ENCODE results near the gene RUFY4.

The RUFY4 gene

GRCh38 chr2:218024871-218025270 lies 44.2 kb upstream of the RUFY4 start:
- Histone ChIP-seq H3K27ac (ENCODE audit: low read depth, low read length) (no peak overlapping the region), H3K4me3 (ENCODE audit: low read depth in 1 of 2, low read length in 2 of 2) (no peak overlapping the region), H3K27me3 (ENCODE audit: control insufficient read depth in 1 of 2, insufficient read depth in 2 of 2, low read length in 2 of 2) (no peaks in the 10 kb centered on the region), H3K36me3 (ENCODE audit: control insufficient read depth in 1 of 2, insufficient read depth in 2 of 2, low read length in 2 of 2) (no peaks in the 10 kb centered on the region), H3K9ac (ENCODE audit: low read depth in 1 of 2, low read length in 2 of 2) (no peak overlapping the region), H3K9me3 (ENCODE audit: control insufficient read depth in 1 of 2, low read length in 2 of 2) (no peaks in the 10 kb centered on the region), H3K4me1 (ENCODE audit: control insufficient read depth in 1 of 2, insufficient read depth in 2 of 2, low read length in 2 of 2) (no peaks in the 10 kb centered on the region)

- H3K4me3 ChIP-seq (ENCODE audit: low read depth in 1 of 2, low read length in 2 of 2) = no peak overlapping the region
- H3K9ac ChIP-seq (ENCODE audit: low read depth in 1 of 2, low read length in 2 of 2) = no peak overlapping the region
- H3K4me1 ChIP-seq (ENCODE audit: control insufficient read depth in 1 of 2, insufficient read depth in 2 of 2, low read length in 2 of 2) = no peaks in the 10 kb centered on the region
- no peak overlapping the region for H3K27ac ChIP-seq (ENCODE audit: low read depth, low read length)
- H3K36me3 ChIP-seq (ENCODE audit: control insufficient read depth in 1 of 2, insufficient read depth in 2 of 2, low read length in 2 of 2) = no peaks in the 10 kb centered on the region
- H3K9me3 ChIP-seq (ENCODE audit: control insufficient read depth in 1 of 2, low read length in 2 of 2) = no peaks in the 10 kb centered on the region
- no peaks in the 10 kb centered on the region for H3K27me3 ChIP-seq (ENCODE audit: control insufficient read depth in 1 of 2, insufficient read depth in 2 of 2, low read length in 2 of 2)
These were observed 42.8 kb upstream of the RUFY4 start for GRCh38 chr2:218026244-218026643.

GRCh38 chr2:218026676-218027425 lies 42.2 kb upstream of the RUFY4 start:
- Histone ChIP-seq H3K36me3 (ENCODE audit: control insufficient read depth in 1 of 2, insufficient read depth in 2 of 2, low read length in 2 of 2) (no peaks in the 10 kb centered on the region), H3K9me3 (ENCODE audit: control insufficient read depth in 1 of 2, low read length in 2 of 2) (no peaks in the 10 kb centered on the region), H3K4me1 (ENCODE audit: control insufficient read depth in 1 of 2, insufficient read depth in 2 of 2, low read length in 2 of 2) (no peaks in the 10 kb centered on the region), H3K9ac (ENCODE audit: low read depth in 1 of 2, low read length in 2 of 2) (no peak overlapping the region), H3K27me3 (ENCODE audit: control insufficient read depth in 1 of 2, insufficient read depth in 2 of 2, low read length in 2 of 2) (no peaks in the 10 kb centered on the region), H3K27ac (ENCODE audit: low read depth, low read length) (no peak overlapping the region), H3K4me3 (ENCODE audit: low read depth in 1 of 2, low read length in 2 of 2) (no peak overlapping the region)

GRCh38 chr2:218027426-218028188 lies 41.4 kb upstream of the RUFY4 start:
- H3K9me3 ChIP-seq (ENCODE audit: control insufficient read depth in 1 of 2, low read length in 2 of 2) = no peaks in the 10 kb centered on the region
- H3K4me3 ChIP-seq (ENCODE audit: low read depth in 1 of 2, low read length in 2 of 2) = no peak overlapping the region
- H3K36me3 ChIP-seq (ENCODE audit: control insufficient read depth in 1 of 2, insufficient read depth in 2 of 2, low read length in 2 of 2) = no peaks in the 10 kb centered on the region
- H3K27ac ChIP-seq (ENCODE audit: low read depth, low read length) = no peak overlapping the region
- H3K4me1 ChIP-seq (ENCODE audit: control insufficient read depth in 1 of 2, insufficient read depth in 2 of 2, low read length in 2 of 2) = no peaks in the 10 kb centered on the region
- no peak overlapping the region for H3K9ac ChIP-seq (ENCODE audit: low read depth in 1 of 2, low read length in 2 of 2)
- no peaks in the 10 kb centered on the region for H3K27me3 ChIP-seq (ENCODE audit: control insufficient read depth in 1 of 2, insufficient read depth in 2 of 2, low read length in 2 of 2)

GRCh38 chr2:218028189-218028495 lies 40.9 kb upstream of the RUFY4 start:
- H3K9me3 ChIP-seq (ENCODE audit: control insufficient read depth in 1 of 2, low read length in 2 of 2) = no peaks in the 10 kb centered on the region
- no peaks in the 10 kb centered on the region for H3K4me1 ChIP-seq (ENCODE audit: control insufficient read depth in 1 of 2, insufficient read depth in 2 of 2, low read length in 2 of 2)
- H3K27ac ChIP-seq (ENCODE audit: low read depth, low read length) = no peak overlapping the region
- H3K9ac ChIP-seq (ENCODE audit: low read depth in 1 of 2, low read length in 2 of 2) = no peak overlapping the region
- no peaks in the 10 kb centered on the region for H3K27me3 ChIP-seq (ENCODE audit: control insufficient read depth in 1 of 2, insufficient read depth in 2 of 2, low read length in 2 of 2)
- no peaks in the 10 kb centered on the region for H3K36me3 ChIP-seq (ENCODE audit: control insufficient read depth in 1 of 2, insufficient read depth in 2 of 2, low read length in 2 of 2)
- no peak overlapping the region for H3K4me3 ChIP-seq (ENCODE audit: low read depth in 1 of 2, low read length in 2 of 2)

GRCh38 chr2:218028562-218029348 lies 40.3 kb upstream of the RUFY4 start:
- no peaks in the 10 kb centered on the region for H3K9me3 ChIP-seq (ENCODE audit: control insufficient read depth in 1 of 2, low read length in 2 of 2)
- H3K4me3 ChIP-seq (ENCODE audit: low read depth in 1 of 2, low read length in 2 of 2) = no peak overlapping the region
- no peaks in the 10 kb centered on the region for H3K27me3 ChIP-seq (ENCODE audit: control insufficient read depth in 1 of 2, insufficient read depth in 2 of 2, low read length in 2 of 2)
- no peaks in the 10 kb centered on the region for H3K4me1 ChIP-seq (ENCODE audit: control insufficient read depth in 1 of 2, insufficient read depth in 2 of 2, low read length in 2 of 2)
- H3K36me3 ChIP-seq (ENCODE audit: control insufficient read depth in 1 of 2, insufficient read depth in 2 of 2, low read length in 2 of 2) = no peaks in the 10 kb centered on the region
- no peak overlapping the region for H3K9ac ChIP-seq (ENCODE audit: low read depth in 1 of 2, low read length in 2 of 2)
- no peak overlapping the region for H3K27ac ChIP-seq (ENCODE audit: low read depth, low read length)

- Histone ChIP-seq H3K9ac (ENCODE audit: low read depth in 1 of 2, low read length in 2 of 2) (no peak overlapping the region), H3K36me3 (ENCODE audit: control insufficient read depth in 1 of 2, insufficient read depth in 2 of 2, low read length in 2 of 2) (no peaks in the 10 kb centered on the region), H3K27me3 (ENCODE audit: control insufficient read depth in 1 of 2, insufficient read depth in 2 of 2, low read length in 2 of 2) (peaks cover 0 to 3% of the 10 kb centered on the region in 2 donors), H3K9me3 (ENCODE audit: control insufficient read depth in 1 of 2, low read length in 2 of 2) (no peaks in the 10 kb centered on the region), H3K4me3 (ENCODE audit: low read depth in 1 of 2, low read length in 2 of 2) (no peak overlapping the region), H3K4me1 (ENCODE audit: control insufficient read depth in 1 of 2, insufficient read depth in 2 of 2, low read length in 2 of 2) (no peaks in the 10 kb centered on the region), H3K27ac (ENCODE audit: low read depth, low read length) (no peak overlapping the region)
These were observed 39.4 kb upstream of the RUFY4 start for GRCh38 chr2:218029366-218030360.

GRCh38 chr2:218030409-218031195 lies 38.5 kb upstream of the RUFY4 start:
- Histone ChIP-seq H3K27me3 (ENCODE audit: control insufficient read depth in 1 of 2, insufficient read depth in 2 of 2, low read length in 2 of 2) (peaks cover 0 to 3% of the 10 kb centered on the region in 2 donors), H3K4me1 (ENCODE audit: control insufficient read depth in 1 of 2, insufficient read depth in 2 of 2, low read length in 2 of 2) (no peaks in the 10 kb centered on the region), H3K4me3 (ENCODE audit: low read depth in 1 of 2, low read length in 2 of 2) (no peak overlapping the region), H3K9ac (ENCODE audit: low read depth in 1 of 2, low read length in 2 of 2) (no peak overlapping the region), H3K27ac (ENCODE audit: low read depth, low read length) (no peak overlapping the region), H3K36me3 (ENCODE audit: control insufficient read depth in 1 of 2, insufficient read depth in 2 of 2, low read length in 2 of 2) (no peaks in the 10 kb centered on the region), H3K9me3 (ENCODE audit: control insufficient read depth in 1 of 2, low read length in 2 of 2) (no peaks in the 10 kb centered on the region)

GRCh38 chr2:218031261-218031660 lies 37.8 kb upstream of the RUFY4 start:
- no peak overlapping the region for H3K27ac ChIP-seq (ENCODE audit: low read depth, low read length)
- peaks cover 0 to 3% of the 10 kb centered on the region in 2 donors for H3K27me3 ChIP-seq (ENCODE audit: control insufficient read depth in 1 of 2, insufficient read depth in 2 of 2, low read length in 2 of 2)
- H3K4me3 ChIP-seq (ENCODE audit: low read depth in 1 of 2, low read length in 2 of 2) = no peak overlapping the region
- no peaks in the 10 kb centered on the region for H3K9me3 ChIP-seq (ENCODE audit: control insufficient read depth in 1 of 2, low read length in 2 of 2)
- no peaks in the 10 kb centered on the region for H3K4me1 ChIP-seq (ENCODE audit: control insufficient read depth in 1 of 2, insufficient read depth in 2 of 2, low read length in 2 of 2)
- H3K36me3 ChIP-seq (ENCODE audit: control insufficient read depth in 1 of 2, insufficient read depth in 2 of 2, low read length in 2 of 2) = no peaks in the 10 kb centered on the region
- no peak overlapping the region for H3K9ac ChIP-seq (ENCODE audit: low read depth in 1 of 2, low read length in 2 of 2)

Measured in duodenal mucosa (tissue), 2 donors.